K562 (cell line): ENCODE results near the gene MLYCD. TPM values are rescaled to one million over a fixed set of nuclear protein-coding genes. Genes with fewer than 3 reads are reported as not detected.

Source experiments
- GATAD2A ChIP-seq: fragments of 450-650 bp; IDR thresholded peaks from 2 replicates; pipeline ENCODE4 v1.6.1; 2017
- GTF2B ChIP-seq: IDR thresholded peaks from 2 replicates; pipeline ENCODE4 v1.6.1; 2011; ENCODE audit not compliant: insufficient read length; ENCODE audit errors: extremely low read depth
- HMG20B ChIP-seq: fragments of 250-450 bp; sonication (Bioruptor Pico); IDR thresholded peaks from 2 replicates; pipeline ENCODE4 v1.5.0; 2021; ENCODE audit warnings: mild to moderate bottlenecking
- KAT8 ChIP-seq: fragments of 450-650 bp; IDR thresholded peaks from 2 replicates; pipeline ENCODE4 v1.6.1; 2016; ENCODE audit warnings: low read depth, mild to moderate bottlenecking
- MEF2D ChIP-seq: conservative IDR thresholded peaks from 2 replicates; pipeline ENCODE4 v1.6.1; 2016; ENCODE audit warnings: low read depth, missing genetic modification characterization, missing compliant biosample characterization
- MGA ChIP-seq: fragments of 450-650 bp; IDR thresholded peaks from 2 replicates; pipeline ENCODE4 v1.6.1; 2016; ENCODE audit warnings: mild to moderate bottlenecking, moderate library complexity
- NR1H2 ChIP-seq: sonication (generic); formaldehyde crosslinking; IDR thresholded peaks from 2 replicates; pipeline ENCODE4 v1.4.0; 2020; ENCODE audit warnings: mild to moderate bottlenecking, missing genetic modification reagents
- PBX2 ChIP-seq, 2 experiments: IDR thresholded peaks in 1 of 2; conservative IDR thresholded peaks in 1 of 2; 2 replicates each; pipeline ENCODE4 v1.6.1; 2016; ENCODE audit warnings: low read depth in 2 of 2, mild to moderate bottlenecking in 1 of 2, missing compliant biosample characterization in 1 of 2, missing genetic modification characterization in 1 of 2, moderate library complexity in 1 of 2
- PHB2 ChIP-seq: fragments of 450-650 bp; IDR thresholded peaks from 2 replicates; pipeline ENCODE4 v1.6.1; 2017; ENCODE audit warnings: low read depth
- TEAD1 ChIP-seq, 2 experiments: fragments of 450-650 bp in 1 of 2; sonication (generic) in 1 of 2; formaldehyde crosslinking; IDR thresholded peaks; 2 replicates each; pipeline versions ENCODE4 v1.4.0 to v1.8.0; 2020 to 2022; ENCODE audit warnings: mild to moderate bottlenecking in 2 of 2, missing genetic modification reagents in 1 of 2
- ZFP1 ChIP-seq: fragments of 450-650 bp; formaldehyde crosslinking; IDR thresholded peaks from 2 replicates; pipeline ENCODE4 v1.4.0; 2020; ENCODE audit warnings: mild to moderate bottlenecking, mixed read lengths
- polyA plus RNA-seq, 8 experiments: library from polyadenylated mRNA; depleted of rRNA in 4 of 8; stranded (reverse) in 5 of 8; unstranded in 3 of 8; fragments of >200 nt; fragmentation: Nextera tagmentation in 2 of 8; fragmentation: Illumina TruSeq in 1 of 8; extraction: Ambion mirVana in 2 of 8; extraction: Trizol in 1 of 8; gene quantifications; 2 replicates each; pipeline versions ENCODE4 v1.2.1 to v1.2.3, GENCODE V29; 2011 to 2014; ENCODE audit warnings: inconsistent platforms in 1 of 8, missing spikeins in 1 of 8
- total RNA-seq, 7 experiments: library from RNA; depleted of rRNA in 6 of 7; stranded (reverse); fragments of >200 nt in 6 of 7; fragmentation: Illumina TruSeq in 2 of 7; extraction: Trizol in 2 of 7; gene quantifications; 2 replicates each; pipeline versions ENCODE4 v1.2.1 to v1.2.3, GENCODE V29; 2011 to 2021; ENCODE audit warnings: low replicate concordance in 1 of 7

Gene MLYCD
- total and polyA plus RNA-seq, 9 of the 15 experiments (the other 6 are each of a cell fraction or from before 2014, with no cell fraction given), result 0.15 to 2.0 (median 1.0) TPM

GRCh38 chr16:83952940-83953795, 54.3 kb downstream of the MLYCD start, which contains the start of gene OSGIN1 (continued):
- TF ChIP-seq MGA, result peak; percentile 80; the same call in 1 of the 2 replicates
- no peak for TF ChIP-seq ZFP1 (CRISPR knock-in tag)
- TF ChIP-seq GTF2B, result no peak
- TF ChIP-seq KAT8, result no peak
- no peak for TF ChIP-seq PHB2
- no peak for TF ChIP-seq MEF2D (tag)
- no peak for TF ChIP-seq HMG20B (CRISPR knock-in tag)
- TF ChIP-seq TEAD1 (CRISPR knock-in tag; IDR thresholded peaks at IDR 0.05), result peak in 1 of 2 experiments; percentile 71; a peak in 3 of 4 replicates
- TF ChIP-seq GATAD2A, result no peak
- TF ChIP-seq NR1H2, result no peak
- TF ChIP-seq PBX2 (CRISPR knock-in tag; IDR thresholded peaks at IDR 0.05; ENCODE audit: low read depth), result no peak
- peak; percentile 86 for TF ChIP-seq PBX2 (tag; conservative IDR thresholded peaks at IDR 0.05; ENCODE audit: low read depth)
